GM18511 (cell line): ENCODE results near the gene SNX32.

ENCODE experiments used
- ATAC-seq: cut with Tn5 transposase; IDR thresholded peaks from one replicate; pipeline ENCODE4 v1.9.1; 2021; ENCODE audit warnings: mild to moderate bottlenecking, moderate library complexity; ENCODE audit not compliant: unreplicated experiment

Gene SNX32

DNA sequence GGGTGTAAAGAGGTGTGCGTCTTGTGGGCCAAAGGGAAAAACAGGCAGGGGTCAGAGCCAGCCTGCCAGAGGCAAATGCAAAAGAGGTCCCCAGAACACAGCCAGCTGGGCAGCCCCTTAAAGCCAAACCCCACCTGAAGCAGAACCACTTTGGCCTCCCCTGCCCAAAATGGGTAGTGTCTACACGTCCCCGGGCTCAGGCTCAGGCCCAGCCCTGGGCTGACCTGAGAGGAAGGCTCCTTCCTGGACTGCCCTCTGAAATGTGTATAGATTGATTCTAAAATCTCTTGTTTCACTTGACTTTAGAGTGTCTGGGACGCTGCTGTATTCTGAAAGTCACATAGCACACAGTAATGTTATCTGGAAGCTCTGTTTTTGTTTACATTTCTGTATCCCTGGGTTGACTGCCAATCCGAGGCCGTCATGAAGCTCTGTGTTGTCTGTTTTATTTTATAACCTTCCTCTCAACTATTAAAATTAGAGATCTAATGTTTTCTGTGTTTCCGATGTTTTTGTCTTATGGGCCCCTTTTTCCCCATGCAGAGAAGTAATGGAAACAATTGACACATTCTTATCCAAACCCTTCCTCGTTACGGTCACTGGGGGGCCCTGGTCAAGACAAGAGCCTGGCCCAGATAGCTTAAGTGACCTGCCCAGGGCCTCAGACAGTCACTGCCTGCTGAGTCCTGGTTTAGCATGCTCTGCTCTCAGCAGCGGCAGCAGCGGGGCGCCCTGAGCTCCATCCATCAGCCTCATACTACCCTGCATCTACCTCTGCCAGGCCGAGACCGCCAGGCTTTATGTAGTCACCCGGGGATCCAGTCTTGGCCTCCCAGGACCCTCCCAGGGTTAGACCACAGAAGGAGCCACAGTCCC lies 36.8 kb upstream of the SNX32 start:
- no peak for ATAC-seq

- ATAC-seq: no peak
Observed at GRCh38 chr11:65797711-65798110, 36.1 kb upstream of the SNX32 start.

GRCh38 chr11:65798882-65799281 lies 34.9 kb upstream of the SNX32 start:
- ATAC-seq: no peak

DNA sequence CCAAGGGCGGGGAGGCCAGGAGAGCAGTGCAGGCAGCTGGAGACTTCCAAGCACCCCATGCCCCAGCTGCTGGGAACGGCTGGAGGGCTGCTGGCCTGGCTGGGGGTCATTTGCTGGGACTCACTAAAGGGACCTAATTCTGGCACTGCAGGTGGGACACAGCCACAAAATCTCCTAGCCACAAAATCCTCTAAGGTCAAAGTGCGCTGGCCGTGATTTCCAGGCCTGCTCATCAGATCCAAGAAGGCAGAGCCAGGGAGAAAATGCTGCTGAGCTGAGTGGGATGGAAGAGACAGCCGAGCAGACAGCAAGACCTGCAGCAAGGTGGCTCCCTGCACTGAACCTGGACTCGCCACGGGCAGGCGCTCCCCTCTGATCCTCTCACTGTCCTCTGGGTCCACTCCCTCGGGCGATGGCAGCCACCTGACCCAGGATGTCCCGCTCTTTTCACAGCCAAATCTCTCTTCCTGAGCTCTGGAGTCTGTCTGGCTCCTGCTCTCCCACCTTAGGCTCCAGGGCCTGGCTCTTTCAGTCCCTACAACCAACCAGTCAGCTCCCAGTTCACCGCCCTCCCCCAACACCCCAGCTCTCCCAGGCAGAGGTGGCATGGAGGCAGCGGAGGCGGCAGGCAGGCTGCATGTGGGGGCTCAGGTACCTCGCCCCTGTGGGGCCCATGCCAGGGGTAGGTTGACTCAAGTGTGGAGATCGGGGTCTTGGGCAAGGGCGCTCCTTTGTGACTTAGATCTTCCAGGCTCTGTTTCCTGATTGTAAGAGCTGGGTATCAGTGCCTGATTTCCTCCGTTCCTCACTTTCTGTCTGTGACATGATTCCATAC lies 32.4 kb upstream of the SNX32 start:
- ATAC-seq: no peak

- peak; percentile 89 for ATAC-seq
Observed at GRCh38 chr11:65802841-65803240, 30.9 kb upstream of the SNX32 start.

GRCh38 chr11:65803797-65804492 lies 29.8 kb upstream of the SNX32 start:
- ATAC-seq: no peak

DNA sequence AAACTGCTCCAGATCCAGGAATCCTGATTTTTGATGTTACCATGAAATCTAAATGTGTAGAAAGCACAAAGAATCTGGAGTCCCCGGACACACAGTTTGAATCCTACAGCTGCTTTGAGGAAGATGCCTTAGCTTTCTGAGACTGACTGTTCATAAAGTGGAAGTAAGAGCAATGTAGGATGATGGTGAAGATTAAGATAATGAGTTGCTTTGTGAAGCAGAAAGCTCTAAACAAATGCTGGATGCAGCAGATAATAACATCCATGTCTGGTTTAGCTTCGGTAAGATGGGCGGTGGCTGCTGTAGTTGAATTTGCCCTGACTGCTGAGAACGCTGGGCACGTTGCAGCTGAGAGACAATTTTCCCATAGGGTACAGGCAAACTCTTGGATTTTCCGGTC lies 26.8 kb upstream of the SNX32 start:
- ATAC-seq: no peak

- no peak for ATAC-seq
Observed at GRCh38 chr11:65808744-65809341, 24.9 kb upstream of the SNX32 start.

DNA sequence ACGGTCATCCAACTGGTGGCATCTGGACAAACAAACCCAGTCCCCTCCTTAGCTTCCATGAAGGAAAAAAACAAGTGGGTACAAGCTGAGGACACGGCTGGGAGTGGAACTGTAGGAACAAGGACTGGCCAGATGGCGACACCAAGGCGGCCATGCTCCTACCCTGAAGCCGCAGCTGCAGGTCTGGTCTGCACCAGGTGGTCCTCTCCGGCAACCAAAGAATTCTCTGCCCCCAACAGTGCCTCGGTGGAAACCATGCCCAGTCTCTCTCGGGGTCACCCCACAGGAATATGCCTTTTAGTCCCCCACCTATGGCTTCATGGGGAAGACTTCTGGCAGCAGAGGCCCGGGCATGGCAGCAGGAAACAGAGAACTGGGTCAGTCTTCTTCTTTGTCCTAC lies 24.3 kb upstream of the SNX32 start:
- ATAC-seq: no peak

DNA sequence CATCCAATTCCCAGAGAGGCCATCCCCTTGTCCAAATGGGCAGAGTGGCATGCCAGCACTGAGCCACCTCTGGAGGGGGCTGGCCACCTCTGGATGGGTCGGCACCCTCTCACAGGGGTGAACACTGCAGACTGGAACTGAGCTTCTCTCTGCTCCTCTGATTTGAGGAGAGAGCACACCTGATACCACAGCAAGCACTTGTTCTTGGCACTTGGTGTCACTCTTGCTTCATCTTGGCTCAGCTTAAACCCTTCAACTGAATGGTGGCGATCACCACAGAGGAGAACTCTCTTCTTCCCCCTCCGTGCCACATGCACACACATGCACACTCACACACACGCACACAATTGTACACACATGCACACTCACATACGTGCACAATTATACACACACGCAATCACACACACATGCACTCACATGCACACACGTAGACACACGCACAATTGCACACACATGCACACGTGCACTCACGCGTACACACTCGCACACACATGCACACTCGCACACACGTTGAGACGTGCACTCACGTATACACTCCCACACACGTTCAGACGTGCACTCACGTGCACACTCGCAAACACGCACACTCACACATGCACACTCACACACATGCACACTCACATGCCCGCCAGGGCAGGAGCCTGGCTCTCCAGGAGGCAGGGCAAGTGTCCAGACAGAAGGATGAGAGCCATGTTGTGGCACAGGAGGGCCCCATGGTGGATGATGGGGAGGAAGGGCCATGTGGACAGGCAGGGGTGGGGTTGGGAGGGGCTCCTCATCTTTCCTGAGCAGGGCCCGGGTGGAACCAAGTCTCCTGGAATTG lies 23.5 kb upstream of the SNX32 start:
- no peak for ATAC-seq

- no peak for ATAC-seq
Observed at GRCh38 chr11:65811764-65812475, 21.8 kb upstream of the SNX32 start.

- ATAC-seq: no peak
Observed at GRCh38 chr11:65814131-65814985, 19.4 kb upstream of the SNX32 start.

- no peak for ATAC-seq
Observed at GRCh38 chr11:65814986-65815565, 18.7 kb upstream of the SNX32 start.

- ATAC-seq: no peak
Observed at GRCh38 chr11:65816696-65817095, 17.1 kb upstream of the SNX32 start.

DNA sequence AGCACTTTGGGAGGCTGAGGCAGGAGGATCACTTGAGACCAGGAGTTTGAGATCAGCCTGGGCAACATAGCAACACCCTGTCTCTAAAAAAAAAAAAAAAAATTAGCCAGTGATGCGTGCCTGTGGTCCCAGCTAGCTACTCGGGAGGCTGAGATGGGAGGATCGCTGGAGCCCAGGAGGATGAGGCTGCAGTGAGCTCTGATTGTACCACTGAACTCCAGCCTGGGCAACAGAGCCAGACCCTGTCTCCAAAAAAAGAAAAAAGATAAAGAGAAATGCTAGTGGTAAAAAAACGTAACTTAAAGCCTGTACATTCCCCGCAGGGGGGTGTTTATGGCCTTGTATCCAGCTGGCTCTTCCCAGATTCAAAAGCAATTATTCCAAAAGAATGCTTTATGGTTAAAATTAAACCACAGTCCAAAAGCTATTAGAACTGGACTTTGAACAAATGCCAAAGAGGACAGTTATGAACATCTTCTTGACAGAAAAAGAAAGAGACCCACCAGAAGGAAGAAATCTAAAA lies 16.4 kb upstream of the SNX32 start:
- no peak for ATAC-seq

- ATAC-seq: peak; percentile 72
Observed at GRCh38 chr11:65817835-65818680, 15.7 kb upstream of the SNX32 start.

- no peak for ATAC-seq
Observed at GRCh38 chr11:65821107-65821506, 12.7 kb upstream of the SNX32 start.
